BJ (cell line): ENCODE data around the gene ETHE1. TPM values are rescaled to one million over a fixed set of nuclear protein-coding genes. Genes with fewer than 3 reads are reported as not detected.

Experiments
- CTCF ChIA-PET: fragments of 350-600 bp; formaldehyde crosslinking; extraction: SDS; loops from one replicate; lab custom pipeline; 2021; ENCODE audit warnings: antibody characterized with exemption, inconsistent platforms; lab: Yijun Ruan, JAX
- POLR2A ChIA-PET: fragments of 300-600 bp; sonication (Branson Sonifier 250); formaldehyde crosslinking; extraction: SDS; loops from one replicate; lab custom pipeline; 2021; ENCODE audit warnings: antibody characterized with exemption; lab: Charles Lee
- DNase-seq: peaks from one replicate; pipeline ENCODE4 v3.0.0-alpha.2; 2011; ENCODE audit warnings: low read depth
- H3K27me3 ChIP-seq: 2 replicates; pipeline ENCODE4 v1.6.0; 2011; ENCODE audit warnings: low read length; ENCODE audit not compliant: control insufficient read depth, insufficient read depth
- H3K36me3 ChIP-seq: 2 replicates; pipeline ENCODE4 v1.5.1; 2011; ENCODE audit warnings: low read length; ENCODE audit not compliant: control insufficient read depth, insufficient read depth
- H3K4me3 ChIP-seq: 2 replicates; pipeline ENCODE4 v1.5.1; 2011; ENCODE audit warnings: low read depth, mild to moderate bottlenecking, control low read depth, low read length
- polyA plus RNA-seq: library from polyadenylated mRNA; depleted of rRNA; stranded (reverse); fragments of >200 nt; gene quantifications from 2 replicates; pipeline ENCODE4 v1.2.3, GENCODE V29; 2011
- TF ChIP-seq, protein P1 (sequence below): IDR thresholded peaks from 2 replicates; pipeline ENCODE4 v1.5.1; 2011; ENCODE audit warnings: low read depth, mild to moderate bottlenecking, control low read depth, inconsistent platforms, low read length, moderate library complexity; ENCODE audit not compliant: insufficient read depth

Gene ETHE1
- polyA plus RNA-seq, 1 experiment: 261 TPM

DNA sequence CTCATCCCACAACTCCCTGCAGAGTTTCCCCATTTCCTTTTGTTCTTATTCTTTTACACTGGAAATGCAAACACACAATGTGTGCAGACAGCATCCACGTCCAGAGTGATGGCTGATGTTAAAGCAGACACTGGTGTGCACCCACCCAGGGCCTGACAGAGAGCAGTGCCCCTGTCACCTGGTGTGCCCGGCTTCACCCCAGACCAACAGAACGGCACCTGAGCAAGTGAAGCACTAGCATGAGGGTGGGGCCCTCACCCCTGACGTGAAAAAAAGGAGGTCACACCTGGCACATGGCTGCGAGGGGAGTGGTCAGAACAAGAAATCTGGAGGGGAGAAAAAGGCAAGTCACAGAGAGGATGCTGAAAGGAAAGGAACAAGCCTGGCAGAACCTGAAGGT, 18.3 kb upstream of the ETHE1 start:
- CTCF ChIA-PET: interaction anchor here (1.4 to 1.5 kb wide), 2 partner anchors 10 kb away, joined by 4 to 5 read pairs; no protein-coding TSS in a partner anchor
- TF ChIP-seq, protein P1, sequence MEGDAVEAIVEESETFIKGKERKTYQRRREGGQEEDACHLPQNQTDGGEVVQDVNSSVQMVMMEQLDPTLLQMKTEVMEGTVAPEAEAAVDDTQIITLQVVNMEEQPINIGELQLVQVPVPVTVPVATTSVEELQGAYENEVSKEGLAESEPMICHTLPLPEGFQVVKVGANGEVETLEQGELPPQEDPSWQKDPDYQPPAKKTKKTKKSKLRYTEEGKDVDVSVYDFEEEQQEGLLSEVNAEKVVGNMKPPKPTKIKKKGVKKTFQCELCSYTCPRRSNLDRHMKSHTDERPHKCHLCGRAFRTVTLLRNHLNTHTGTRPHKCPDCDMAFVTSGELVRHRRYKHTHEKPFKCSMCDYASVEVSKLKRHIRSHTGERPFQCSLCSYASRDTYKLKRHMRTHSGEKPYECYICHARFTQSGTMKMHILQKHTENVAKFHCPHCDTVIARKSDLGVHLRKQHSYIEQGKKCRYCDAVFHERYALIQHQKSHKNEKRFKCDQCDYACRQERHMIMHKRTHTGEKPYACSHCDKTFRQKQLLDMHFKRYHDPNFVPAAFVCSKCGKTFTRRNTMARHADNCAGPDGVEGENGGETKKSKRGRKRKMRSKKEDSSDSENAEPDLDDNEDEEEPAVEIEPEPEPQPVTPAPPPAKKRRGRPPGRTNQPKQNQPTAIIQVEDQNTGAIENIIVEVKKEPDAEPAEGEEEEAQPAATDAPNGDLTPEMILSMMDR: no peak
- Histone ChIP-seq H3K36me3 (peaks cover 16% of the 10 kb centered on the region), H3K27me3 (no peaks in the 10 kb centered on the region), H3K4me3 (no peak overlapping the region)
- POLR2A ChIA-PET: no interaction called here
- DNase-seq: no peak

DNA sequence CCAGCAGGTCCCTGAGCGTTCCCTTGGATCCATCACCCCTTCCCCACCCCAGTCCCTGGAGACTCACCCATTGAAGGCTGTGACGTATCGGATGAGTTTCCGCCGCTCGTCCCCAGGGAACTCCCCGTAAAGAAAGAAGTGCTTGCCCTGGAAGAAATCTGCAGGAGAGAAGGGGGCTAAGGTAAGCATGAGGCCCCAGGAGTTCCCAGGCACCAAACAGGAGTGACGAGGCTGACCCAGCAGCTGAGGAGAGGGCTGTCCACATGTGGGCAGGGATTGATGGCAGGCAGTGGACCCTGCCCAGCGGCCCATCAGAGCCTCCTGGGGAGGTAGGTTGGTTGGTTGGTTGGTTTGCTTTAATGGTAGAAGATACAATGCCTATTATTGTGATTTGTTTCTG, 17.1 kb upstream of the ETHE1 start:
- TF ChIP-seq, protein P1: no peak

DNA sequence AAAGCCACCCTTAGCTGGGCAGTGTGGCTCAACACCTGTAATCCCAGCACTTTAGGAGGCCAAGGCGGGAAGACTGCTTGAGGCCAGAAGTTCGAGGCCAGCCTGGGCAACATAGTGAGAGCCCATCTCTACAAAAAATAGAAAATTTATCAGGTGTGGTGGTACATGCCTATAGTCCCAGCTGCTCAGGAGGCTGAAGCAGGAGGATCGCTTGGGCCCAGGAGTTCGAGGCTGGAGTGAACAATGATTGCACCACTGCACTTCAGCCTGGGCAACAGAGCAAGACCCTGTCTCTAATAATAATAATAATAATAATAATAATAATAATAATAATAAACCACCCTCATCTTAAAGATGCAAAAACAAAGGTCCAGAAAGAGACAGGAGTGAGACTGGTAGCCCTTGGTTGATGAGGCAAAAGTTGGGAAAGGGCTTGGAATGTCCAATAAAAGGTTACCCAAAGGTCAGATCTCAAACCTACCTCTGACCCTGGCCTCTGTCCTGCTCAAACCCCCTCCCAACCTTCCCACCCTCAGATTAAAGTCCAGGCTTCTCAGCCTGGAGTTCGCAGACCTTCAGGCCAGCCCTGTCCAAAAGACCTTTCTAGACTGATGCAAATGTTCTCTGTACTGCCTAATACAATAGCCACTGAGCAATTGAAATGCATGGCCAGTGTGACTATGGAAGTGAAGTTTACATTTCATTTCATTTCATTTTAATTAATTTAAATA, 15.1 kb upstream of the ETHE1 start:
- Histone ChIP-seq H3K36me3 (peaks cover 16% of the 10 kb centered on the region), H3K4me3 (no peak overlapping the region), H3K27me3 (no peaks in the 10 kb centered on the region)
- DNase-seq: no peak
- ChIA-PET CTCF (interaction anchor here (2.3 kb wide), 1 partner anchor 13 kb away, joined by 7 read pairs; no protein-coding TSS in a partner anchor), POLR2A (no interaction called here)
- TF ChIP-seq, protein P1: no peak

More for the DNA sequence above, 17.1 kb upstream of the ETHE1 start:
- no peaks in the 10 kb centered on the region for H3K27me3 ChIP-seq
- ChIA-PET POLR2A (no interaction called here), CTCF (interaction anchor here (0.8 to 2.3 kb wide), 3 partner anchors 11 to 14 kb away, joined by 3 to 7 read pairs (median 4); no protein-coding TSS in a partner anchor)
- H3K4me3 ChIP-seq: no peak overlapping the region
- H3K36me3 ChIP-seq: peaks cover 16% of the 10 kb centered on the region
- DNase-seq: no peak

DNA sequence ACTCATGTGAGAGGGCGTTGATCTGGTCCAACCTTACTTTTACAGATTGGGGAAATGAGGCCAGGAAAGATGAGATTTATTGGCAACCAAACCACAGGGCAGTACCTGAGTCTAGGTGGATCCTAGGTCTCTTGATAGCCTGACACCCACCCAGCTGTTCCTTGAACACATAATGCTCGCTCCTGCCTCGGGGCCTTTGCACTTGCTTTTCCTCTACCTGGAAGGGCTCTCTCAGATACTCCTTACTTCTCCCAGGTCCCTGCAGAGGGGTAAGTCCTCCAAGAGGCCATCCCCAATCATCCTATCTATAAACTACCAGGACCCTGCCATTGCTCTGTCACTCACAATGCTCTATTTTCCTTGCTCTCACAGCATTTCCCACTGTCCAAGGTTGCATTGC, 13.4 kb upstream of the ETHE1 start:
- POLR2A ChIA-PET: no interaction called here
- TF ChIP-seq, protein P1: no peak
- Histone ChIP-seq H3K36me3 (peaks cover 11% of the 10 kb centered on the region), H3K4me3 (no peak overlapping the region), H3K27me3 (no peaks in the 10 kb centered on the region)
- DNase-seq: no peak
- CTCF ChIA-PET: no interaction called here

DNA sequence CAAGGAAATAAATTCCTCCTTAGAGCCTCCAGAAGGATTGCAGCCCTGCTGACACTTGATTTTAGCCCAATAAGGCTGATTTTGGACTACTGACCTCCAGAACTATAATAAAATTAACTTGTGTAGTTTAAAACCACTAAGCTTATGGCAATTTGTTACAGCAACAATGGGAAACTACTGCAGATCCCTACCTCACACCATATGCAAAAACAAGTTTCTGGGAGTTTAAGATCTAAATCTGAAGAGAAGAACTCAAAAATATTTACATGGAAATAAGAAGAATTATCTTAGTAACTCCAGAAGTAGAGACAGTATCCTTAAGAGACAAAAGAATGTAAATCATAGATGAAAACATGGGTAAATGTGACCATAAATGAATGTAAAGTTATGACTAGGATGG, 11.9 kb upstream of the ETHE1 start:
- TF ChIP-seq, protein P1: no peak
- ChIA-PET CTCF (interaction anchor here (1.2 kb wide), 1 partner anchor 36 kb away, joined by 3 read pairs; the partner anchor contains the start of gene XRCC1), POLR2A (no interaction called here)
- Histone ChIP-seq H3K27me3 (no peaks in the 10 kb centered on the region), H3K36me3 (peaks cover 9% of the 10 kb centered on the region), H3K4me3 (no peak overlapping the region)
- DNase-seq: no peak
